ENCODE results near the gene MAB21L4. TPM values are rescaled to one million over a fixed set of nuclear protein-coding genes. Genes with fewer than 3 reads are reported as not detected.

The MAB21L4 gene
- total RNA-seq, 4 donors from 2014 or later = not detected

DNA sequence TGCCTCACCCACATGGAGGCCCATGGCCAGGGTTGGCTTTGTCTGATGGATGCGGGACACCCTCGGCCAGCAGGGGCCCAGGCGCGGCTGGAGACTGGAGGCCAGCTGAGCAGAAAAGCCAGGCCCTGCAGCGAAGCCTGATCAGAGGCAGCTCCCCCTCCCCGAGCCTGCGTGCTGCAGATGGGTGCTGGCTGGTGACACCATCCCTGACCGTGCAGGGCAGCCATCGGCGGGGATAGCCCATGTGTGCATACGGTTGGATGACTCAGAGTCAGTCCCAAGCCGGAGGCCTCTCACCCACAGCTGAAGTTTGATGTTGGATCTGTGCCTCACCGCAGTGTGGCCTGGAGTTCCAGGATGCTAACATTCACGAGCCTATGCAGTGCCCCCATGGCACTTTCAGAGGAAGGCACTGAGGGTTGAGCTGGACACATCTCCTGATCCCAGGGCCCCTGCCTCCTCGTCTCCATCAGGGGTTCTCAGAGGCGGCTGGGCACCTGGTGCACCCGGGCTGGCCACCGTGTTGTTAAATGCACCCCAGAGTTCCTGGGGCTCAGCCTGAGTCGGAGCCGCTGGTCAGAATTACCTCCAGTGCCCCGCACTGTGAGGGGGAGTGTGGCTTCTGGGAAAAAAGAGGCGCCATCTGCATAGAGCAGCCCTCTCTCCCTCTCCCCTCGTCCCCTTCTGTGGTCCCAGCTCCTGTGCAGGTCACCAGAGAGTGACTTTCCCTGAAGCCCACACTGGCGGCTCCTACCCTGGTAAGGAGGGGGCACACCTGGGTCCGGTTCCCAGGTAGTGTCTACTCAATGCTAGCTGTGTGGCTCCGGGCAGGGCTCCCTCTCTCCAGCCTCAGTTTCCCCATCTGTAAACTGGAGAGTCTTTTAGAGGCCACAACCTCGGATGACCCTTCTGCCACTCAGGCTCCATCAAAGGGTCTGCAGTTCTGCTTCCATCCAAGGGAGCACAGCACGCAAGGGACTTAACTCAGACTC, 56.5 kb downstream of the MAB21L4 start:
- TF ChIP-seq, protein P1, sequence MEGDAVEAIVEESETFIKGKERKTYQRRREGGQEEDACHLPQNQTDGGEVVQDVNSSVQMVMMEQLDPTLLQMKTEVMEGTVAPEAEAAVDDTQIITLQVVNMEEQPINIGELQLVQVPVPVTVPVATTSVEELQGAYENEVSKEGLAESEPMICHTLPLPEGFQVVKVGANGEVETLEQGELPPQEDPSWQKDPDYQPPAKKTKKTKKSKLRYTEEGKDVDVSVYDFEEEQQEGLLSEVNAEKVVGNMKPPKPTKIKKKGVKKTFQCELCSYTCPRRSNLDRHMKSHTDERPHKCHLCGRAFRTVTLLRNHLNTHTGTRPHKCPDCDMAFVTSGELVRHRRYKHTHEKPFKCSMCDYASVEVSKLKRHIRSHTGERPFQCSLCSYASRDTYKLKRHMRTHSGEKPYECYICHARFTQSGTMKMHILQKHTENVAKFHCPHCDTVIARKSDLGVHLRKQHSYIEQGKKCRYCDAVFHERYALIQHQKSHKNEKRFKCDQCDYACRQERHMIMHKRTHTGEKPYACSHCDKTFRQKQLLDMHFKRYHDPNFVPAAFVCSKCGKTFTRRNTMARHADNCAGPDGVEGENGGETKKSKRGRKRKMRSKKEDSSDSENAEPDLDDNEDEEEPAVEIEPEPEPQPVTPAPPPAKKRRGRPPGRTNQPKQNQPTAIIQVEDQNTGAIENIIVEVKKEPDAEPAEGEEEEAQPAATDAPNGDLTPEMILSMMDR (IDR thresholded peaks at IDR 0.05) = no peak
- ATAC-seq (ENCODE audit: low FRiP score) = no peak
- DNase-seq (ENCODE audit: low spot score) = no peak

DNA sequence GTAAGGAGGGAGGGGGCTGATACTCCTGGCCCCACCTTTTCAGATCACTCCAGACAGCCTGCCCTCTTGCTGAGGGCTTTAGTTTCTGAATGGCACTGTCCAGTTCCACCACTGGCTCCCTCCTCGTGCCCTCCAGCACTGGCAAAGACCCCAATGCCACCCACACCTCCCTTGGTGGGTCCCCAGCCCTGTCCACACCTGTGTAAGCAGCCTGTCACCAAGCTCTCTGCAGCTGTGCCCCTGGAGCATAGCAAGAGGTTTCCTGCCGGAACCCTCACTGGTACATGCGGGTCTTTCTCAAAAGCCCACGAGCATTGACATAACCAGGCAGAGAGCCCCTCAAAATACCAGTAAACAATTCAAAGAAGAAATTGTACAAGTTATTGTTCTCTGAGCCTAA, 58.3 kb downstream of the MAB21L4 start:
- ATAC-seq (ENCODE audit: low FRiP score) (no peak), DNase-seq (ENCODE audit: low spot score) (no peak)
- TF ChIP-seq, protein P1 (IDR thresholded peaks at IDR 0.05) = no peak

- TF ChIP-seq, protein P1 (IDR thresholded peaks at IDR 0.05) = no peak
- no peak for ATAC-seq (ENCODE audit: low FRiP score)
- no peak for DNase-seq (ENCODE audit: low spot score)
These were observed 59.0 kb downstream of the MAB21L4 start for GRCh38 chr2:240836781-240837467.

Other genes with a start within 250 kb of the MAB21L4 start
- gene AQP12B, start 213.3 kb downstream of the MAB21L4 start, total RNA-seq = not detected
- gene AQP12A, start 204.3 kb downstream of the MAB21L4 start, total RNA-seq = not detected
- under 1 TPM in 2 of 4 donors, not detected in 2; 0.19 to 0.60 TPM for gene KIF1A, start 75.9 kb downstream of the MAB21L4 start, total RNA-seq
- 1 to 10 TPM in 1 of 4 donors, under 1 TPM in 1, not detected in 2; 0.56 to 1.4 TPM for gene AGXT, start 27.3 kb downstream of the MAB21L4 start, total RNA-seq
- under 1 TPM in 2 of 4 donors, not detected in 2; 0.06 to 0.12 TPM for gene CROCC2, start 10.2 kb upstream of the MAB21L4 start, total RNA-seq
- gene SNED1, start 102.5 kb upstream of the MAB21L4 start, total RNA-seq = 10 to 100 TPM; 18.0 to 52.2 (median 32.5) TPM
- 10 to 100 TPM; 26.9 to 39.1 (median 34.5) TPM for gene MTERF4, start 206.1 kb upstream of the MAB21L4 start, total RNA-seq

Measured in omental fat pad (tissue), 4 donors.